Measurements from ENCODE around the gene CEP350.
A peak's percentile ranks its signal among the peaks of the same experiment; 100 is the strongest.
"Not testable (repeated sequence)": the region's sequence is repeated elsewhere in the genome, so short reads cannot be mapped to it uniquely, and the experiment has no call there.

Gene CEP350

DNA sequence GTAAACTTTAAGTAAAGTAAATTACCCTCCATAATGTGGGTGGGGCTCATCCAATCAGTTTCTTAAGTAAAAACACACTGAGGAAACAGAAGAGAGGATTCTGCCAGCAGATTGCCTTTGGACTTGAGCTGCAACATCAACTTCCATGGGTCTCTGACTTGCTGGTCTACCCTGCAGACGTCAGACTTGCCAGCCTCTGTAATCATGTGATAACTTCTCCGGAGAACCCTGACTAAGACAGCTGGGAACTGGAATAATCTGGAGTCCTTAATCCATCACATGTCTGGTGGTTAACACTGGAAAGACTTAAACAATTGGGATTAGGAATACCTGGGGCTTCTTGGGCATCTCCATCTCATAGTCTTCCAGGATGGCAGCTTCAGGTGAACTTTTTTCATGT, 13.2 kb upstream of the CEP350 start:
- no peak for DNase-seq

- no peak for DNase-seq
Observed at GRCh38 chr1:179950651-179951050, 4.0 kb upstream of the CEP350 start.

GRCh38 chr1:179951383-179952144, 3.0 kb upstream of the CEP350 start:
- DNase-seq = no peak

DNA sequence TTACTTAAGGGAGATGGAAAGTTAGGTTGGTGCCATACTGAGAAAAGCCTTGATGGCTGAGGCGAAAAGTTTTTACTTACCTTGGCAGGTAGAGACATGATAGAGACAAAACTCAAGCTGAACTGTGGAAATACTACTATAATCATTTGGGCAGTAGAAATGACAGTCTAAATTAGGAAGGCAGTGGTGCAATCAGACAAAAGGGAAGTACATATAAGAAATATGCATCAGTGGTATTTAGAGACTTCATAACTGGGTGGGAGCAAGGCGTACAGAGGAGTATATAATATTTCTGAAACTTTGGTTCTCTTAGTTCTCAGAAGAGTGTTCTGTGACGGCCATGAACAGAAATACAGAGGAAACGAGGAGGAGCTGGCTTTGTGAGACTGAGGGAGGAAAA, 2.4 kb upstream of the CEP350 start:
- DNase-seq = no peak

DNA sequence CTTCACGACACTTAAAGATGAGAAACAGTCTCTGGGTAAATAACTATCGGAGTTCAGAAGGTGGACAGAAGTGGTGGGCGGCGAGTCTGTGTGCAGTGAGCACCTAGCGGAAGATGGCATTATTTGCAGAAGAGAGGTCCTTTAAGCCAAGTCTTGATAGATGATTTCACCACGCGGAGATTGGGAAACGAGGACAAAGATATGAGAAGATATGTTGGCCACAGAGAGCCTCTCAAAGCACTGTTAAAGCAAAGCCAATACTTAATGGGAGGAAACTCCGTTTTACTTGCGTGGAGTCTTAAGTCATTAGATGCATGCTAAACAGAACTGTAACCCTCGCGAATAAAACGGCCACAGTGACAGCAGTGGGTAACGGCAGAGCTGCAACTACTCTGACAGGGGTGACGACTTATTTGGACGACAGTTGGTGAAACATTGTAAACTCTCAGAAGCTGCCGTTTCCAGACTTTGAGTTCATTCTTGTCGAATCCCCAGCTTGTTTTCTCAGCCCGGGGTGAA, 577 bp upstream of the CEP350 start:
- DNase-seq = peak; percentile 61

GRCh38 chr1:179955287-179955680, 674 bp downstream of the CEP350 start:
- DNase-seq = no peak

GRCh38 chr1:179955731-179956130, 1.1 kb downstream of the CEP350 start:
- no peak for DNase-seq

- DNase-seq = no peak
Observed at GRCh38 chr1:179958359-179958758, 3.7 kb downstream of the CEP350 start.

GRCh38 chr1:179962168-179962567, 7.6 kb downstream of the CEP350 start:
- not testable (repeated sequence) for DNase-seq

DNA sequence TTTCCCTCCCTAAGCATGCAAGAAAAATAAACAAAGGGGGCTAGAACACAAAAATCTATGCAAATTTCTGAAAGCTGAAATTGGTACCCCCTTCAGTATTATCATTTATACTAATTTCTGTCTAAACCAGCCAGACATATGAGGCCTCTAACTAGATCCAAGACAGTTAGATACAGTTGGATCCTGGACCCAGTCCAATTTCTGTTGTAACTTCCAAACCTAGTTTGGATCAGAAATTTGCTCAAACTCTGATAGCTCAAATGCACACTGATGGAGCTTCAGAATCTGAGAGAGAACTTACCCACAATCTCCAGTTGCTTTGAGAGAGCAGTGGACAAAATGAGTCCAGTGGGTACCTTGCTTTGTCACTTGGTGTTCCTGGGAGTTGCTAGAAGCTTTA, 11.9 kb downstream of the CEP350 start:
- no peak for DNase-seq

- no peak for DNase-seq
Observed at GRCh38 chr1:179968284-179968993, 13.8 kb downstream of the CEP350 start.

DNA sequence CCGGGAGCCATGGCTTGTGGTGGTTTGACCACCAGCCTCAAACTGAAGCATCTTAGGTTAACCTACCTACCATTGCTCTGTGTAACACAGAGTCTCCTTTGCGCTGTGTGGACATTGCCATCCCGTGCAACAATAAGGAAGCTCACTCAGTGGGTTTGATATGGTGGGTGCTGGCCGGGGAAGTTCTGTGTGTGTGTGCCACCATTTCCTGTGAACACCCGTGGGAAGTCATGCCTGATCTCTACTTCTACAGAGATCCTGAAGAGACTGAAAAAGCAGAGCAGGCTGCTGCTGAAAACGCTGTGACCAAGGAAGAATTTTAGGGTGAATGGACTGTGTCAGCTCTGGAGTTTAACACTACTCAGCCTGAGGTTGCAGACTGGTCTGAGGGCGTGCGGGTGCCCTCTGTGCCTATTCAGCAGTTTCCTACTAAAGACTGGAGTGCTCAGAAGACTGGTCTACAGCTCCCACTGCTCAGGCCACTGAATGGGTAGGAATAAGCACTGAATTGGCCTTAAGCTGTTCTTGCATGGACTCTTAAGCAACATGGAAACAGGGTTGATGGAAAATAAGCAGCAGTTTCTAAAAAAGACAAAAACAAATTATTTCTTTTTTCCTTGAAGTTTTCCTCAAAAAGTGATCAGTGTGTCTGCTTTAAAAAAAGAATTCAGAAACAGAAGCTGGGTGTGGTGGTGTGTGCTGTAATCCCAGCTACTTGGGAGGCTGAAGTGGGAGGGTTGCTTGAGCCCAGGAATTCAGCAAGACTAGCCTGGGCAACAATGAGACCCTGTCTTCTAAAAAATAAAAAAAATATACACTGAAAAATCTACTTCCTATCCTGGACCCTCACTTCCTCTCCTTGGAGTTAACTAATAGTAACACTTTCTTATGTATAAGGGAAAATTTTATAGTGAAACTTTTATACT, 14.6 kb downstream of the CEP350 start:
- no peak for DNase-seq

DNA sequence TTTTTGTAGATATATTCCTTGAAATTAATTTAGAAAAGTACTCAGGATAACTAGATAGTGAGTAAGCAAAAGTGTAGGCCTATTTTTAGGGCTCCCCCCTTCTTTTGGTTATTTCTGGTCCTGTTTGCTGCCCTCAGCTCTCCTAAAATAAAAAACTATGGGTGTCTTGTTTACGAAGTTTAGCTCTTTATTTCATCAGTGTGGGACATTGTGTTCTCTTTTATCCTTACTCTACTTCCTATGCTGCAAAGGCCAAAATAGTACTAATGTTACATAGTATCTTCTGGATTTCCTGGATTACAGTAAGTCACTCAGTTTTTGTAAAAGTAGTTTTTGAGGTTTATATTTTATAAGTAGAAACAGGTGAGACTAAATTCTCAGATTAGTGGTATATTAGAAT, 15.4 kb downstream of the CEP350 start:
- DNase-seq = no peak

- no peak for DNase-seq
Observed at GRCh38 chr1:179971563-179972496, 17.2 kb downstream of the CEP350 start.

GRCh38 chr1:179973198-179974110, 18.8 kb downstream of the CEP350 start:
- DNase-seq = no peak

DNA sequence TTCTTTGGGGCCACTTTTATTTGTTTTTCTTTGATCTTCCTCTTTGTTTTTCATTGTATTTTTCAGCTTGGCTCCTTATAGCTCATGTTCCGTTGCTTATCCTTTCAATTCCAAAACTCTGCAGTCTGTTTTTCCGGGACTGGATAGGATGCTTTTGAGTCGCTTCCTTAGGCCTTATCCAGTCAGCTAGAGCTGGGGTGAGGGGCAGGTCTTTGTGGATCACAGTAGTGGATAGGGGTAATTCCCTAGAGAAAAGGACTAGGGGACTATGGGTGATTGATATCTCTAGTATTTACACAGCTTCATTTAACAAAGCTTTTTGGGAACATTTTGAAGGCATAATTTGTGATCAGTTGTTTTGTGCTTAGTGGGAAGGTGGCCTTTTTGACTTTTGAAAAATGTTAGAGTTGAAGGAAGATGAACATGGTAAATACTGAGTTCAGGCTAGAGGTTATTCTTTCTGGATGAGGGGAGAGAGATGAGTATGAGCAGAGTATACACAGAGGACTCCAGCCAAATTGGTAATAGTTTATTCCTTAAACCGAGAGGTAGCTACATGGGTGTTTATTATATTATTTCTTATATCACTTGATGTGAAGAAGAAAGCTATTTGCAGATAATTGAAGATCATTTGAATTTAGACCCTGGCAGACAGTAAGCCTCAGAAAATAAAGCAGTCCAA, 22.5 kb downstream of the CEP350 start:
- DNase-seq = no peak

DNA sequence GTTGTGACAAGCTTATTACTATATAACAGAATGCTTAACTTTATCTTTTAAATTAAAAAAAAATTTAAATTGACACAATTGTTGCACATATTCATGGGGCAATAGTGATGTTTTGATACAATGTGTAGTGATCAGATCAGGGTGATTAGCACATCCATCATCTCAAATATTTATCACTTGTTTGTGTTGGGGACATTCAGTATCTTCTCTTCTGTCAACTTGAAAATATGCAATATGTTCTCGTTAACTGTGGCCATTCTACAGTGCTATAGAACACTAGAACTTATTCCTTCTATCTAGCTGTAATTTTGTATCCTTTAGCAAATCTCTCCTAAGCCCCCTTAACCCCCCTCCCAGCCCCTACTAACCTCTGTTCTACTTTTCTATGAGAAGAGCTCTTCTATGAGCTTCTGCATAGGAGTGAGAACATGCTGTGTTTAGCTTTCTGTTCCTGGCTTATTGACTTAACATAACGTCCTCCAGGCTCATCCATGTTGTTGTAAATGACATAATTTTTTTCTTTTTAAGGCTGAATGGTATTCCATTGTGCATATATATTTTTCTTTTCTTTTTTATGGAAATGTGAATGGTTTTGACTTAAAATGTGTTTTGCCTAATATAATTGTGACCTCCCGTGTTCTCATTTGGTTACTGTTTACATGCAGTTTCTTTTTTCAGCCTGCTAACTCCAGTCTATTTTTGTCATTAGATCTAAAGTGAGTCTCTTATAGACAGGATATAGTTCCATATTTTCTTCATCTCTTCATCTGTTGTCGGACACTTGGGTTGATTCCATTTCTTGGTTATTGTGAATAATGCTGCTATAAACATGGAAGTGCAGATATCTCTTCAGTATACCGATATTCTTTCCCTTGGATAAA, 23.8 kb downstream of the CEP350 start:
- DNase-seq = no peak

- DNase-seq = no peak
Observed at GRCh38 chr1:179984101-179984500, 29.5 kb downstream of the CEP350 start.

DNA sequence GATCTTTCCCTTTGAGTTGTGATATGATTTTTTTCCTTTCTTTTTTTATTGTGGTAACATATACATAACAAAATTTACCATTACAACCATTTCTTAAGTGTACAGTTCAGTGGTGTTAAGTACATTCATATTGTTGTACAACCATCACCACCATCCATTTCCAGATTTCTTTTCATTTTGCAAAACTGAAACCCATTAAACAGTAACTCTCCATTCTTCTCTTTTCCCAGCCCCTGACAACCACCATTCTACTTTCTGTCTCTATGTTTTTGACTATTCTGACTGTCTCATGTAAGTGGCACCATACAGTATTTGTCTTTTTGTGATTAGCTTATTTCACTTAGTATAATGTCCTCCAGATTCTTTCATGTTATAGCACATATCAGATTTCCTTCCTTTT, 30.3 kb downstream of the CEP350 start:
- DNase-seq = no peak

Data from NCI-H1105 treated with DMSO at 0.1 percent for 48 hours (cell line).